ENCODE results near the gene TBCD.

TBCD gene

DNA sequence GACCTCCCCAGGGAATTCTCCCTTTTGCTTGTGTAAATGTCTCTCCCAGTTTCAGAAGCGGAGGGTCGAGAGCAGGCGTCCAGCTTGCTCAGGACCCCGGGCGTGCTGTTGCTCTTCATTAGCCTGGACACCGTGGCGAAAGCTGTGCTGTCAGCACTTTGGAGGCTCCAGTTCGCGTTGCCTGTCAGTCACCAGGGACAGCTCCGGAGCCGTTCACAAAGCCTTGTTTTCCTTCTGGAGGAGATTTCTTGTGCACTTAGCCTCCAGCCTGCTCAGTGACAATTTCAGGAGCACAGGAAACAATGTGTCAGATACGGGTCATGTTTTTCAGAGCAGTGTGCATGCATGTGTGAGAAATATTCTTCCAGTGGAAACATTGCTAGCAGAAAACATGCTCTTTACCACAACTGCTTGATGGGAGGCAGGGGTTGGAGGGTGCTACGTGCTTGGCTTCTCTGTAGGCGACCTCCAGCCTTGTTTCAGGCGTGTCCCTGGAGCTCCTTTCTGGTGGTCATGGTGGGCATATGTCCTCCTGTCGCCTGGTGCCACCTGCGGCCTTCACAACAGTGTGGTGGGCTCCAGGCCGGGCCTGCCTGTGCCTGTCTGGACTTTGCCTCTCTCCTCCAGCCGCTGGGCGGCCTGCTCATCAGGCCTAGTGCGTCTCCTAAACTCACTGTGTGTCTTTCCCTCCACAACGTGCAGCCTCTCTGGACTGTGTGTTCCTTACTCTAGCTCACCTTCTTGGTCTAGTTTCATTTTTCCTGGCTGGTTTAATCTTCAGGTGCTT, 59.0 kb downstream of the TBCD start:
- DNase-seq (ENCODE audit: low read depth) = no peak

DNA sequence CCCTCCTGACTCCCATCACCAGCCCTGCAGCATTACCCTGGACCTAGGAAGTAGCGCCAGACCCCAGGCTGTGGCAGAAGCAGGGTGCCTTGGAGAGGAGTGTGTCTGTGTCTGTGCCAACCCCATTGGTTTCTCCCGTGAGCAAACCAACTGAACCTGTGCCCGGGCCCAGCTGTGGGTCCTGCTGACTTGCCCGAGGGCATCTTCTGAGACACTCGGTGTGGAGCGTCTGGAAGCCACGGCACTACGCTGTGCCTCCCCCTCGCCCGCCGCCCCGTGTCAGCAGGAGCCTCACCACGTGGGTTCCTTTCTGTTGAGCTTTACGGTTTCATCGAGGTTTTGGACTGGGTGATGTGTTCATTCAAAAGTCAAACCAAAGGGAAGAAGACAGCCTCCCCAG, 60.2 kb downstream of the TBCD start:
- no peak for DNase-seq (ENCODE audit: low read depth)

DNA sequence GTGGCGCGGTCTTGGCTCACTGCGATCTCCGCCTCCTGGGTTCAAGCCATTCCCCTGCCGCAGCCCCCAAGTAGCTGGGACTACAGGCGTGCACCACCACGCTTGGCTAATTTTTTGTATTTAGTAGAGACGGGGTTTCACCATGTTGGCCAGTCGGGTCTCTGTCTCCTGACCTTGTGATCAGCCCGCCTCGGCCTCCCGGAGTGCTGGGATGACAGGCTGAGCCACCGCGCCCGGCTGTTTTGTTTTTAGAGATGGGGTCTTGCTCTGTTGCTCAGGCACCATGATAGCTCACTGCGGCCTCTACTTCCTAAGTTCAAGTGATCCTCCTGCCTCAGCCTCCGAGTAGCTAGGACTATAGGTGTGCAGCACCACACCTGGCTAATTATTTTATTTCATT, 60.7 kb downstream of the TBCD start:
- no peak for DNase-seq (ENCODE audit: low read depth)

DNA sequence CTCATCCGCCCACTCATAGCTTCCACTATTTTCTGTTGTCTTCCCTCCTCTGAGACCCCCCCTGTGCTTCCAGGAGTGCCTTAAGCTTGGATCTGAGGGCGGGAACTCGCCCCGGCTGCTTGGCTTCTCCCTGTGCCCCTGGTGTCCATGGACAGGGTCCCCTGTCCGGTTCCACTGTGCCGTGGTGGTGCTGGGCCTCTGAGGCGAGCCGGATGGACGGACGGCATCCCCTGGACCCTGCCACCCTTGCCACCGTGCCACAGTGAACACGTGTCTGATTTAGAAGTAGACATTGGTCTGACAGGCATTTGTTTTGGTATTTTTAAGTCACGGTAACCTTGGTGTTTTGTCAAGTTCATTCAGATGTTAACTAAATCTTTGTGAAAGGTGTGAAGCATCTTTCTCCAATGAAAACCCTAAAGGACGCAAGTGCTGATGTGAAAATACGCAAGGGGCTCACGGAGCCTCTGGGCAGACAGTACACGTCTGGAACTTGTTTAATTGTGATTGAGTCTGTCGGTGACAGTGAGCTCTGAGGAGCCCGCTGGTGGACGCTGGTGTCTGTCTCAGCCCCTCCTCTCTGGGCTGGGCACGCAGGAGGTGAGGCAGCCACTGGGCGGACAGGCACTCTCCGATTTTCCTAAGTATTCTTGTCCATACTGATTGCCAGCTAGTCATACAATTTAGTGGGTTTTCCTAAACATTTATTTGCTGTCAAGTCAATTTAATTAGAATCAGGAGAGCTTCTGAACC, 61.6 kb downstream of the TBCD start:
- no peak for DNase-seq (ENCODE audit: low read depth)

DNA sequence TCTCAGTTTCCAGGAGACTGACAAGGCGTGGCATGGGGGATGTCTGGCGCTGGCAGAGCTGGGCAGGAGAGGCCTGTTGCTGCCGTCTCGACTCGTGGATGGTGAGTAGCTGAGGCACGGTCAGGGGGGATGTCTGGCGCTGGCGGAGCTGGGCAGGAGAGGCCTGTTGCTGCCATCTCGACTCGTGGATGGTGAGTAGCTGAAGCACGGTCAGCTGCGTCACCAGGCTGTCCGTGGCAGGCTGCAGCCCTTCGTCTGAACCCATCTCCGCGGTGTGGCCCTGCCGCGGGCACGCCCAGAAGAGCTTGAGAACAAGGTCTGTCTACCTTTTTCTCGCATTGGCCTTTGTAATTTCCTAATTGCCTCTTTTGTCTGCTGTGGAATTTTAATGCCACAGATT, 63.0 kb downstream of the TBCD start:
- no peak for DNase-seq (ENCODE audit: low read depth)

DNA sequence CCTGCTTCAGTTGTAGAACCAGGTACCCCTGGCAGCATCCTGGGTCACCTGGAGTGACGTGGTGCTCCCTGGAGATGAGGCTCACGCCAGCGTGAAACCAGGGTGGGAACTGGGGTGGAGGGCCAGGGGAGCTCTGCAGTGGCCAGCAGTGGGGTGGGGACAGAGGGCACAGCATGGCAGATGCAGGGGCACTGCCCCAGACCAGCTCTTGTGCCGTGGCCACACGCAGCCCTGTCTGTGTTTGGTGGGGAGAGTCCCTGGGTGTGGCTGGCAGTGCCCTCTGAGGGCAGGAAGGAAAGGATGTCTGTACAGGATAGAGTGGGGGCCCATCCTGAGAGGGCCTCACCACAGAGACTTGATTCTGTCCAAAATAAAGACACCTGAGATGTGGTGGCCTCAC, 63.5 kb downstream of the TBCD start:
- no peak for DNase-seq (ENCODE audit: low read depth)

DNA sequence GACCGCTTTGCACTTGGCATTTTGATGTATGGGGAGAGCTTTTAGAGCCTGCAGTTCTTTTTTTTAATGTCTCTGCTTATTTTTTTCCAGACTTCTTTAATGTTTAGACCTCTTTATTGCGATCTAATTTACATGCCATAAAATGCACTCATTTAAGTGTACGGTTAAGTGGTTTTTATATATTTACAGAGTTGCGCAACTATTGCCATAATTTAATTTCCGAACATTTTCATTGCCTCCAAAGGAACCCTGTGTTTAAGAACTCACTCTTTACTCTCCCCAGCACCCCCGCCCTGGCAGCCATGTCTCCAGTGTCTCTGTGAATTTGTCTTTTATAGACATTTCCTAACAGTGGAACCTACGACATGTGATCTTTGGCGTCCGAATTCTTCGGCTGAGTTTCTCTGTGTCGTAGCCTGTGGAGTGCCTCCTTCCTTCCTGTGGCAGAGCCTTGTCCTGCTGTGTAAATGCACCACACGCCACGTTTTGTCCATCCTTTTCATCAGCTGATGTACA, 64.0 kb downstream of the TBCD start:
- DNase-seq (ENCODE audit: low read depth) = no peak

DNA sequence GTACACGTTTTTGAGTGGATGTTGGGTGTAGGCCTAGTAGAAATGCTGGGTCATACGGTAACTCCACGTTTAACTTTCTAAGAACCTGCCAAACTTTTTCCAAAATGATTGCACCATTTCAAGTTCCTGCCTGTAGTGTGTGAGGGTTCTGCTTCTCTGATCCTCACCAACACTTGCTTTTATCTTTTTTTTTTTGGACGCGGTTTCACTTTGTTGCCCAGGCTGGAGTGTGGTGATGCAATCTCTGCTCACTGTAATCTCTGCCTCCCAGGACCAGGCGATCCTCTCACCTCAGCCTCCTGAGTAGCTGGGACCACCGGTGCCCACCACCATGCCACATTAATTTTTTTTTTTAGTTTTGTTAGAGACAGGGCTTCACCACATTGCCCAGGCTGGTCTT, 64.5 kb downstream of the TBCD start:
- DNase-seq (ENCODE audit: low read depth) = no peak

DNA sequence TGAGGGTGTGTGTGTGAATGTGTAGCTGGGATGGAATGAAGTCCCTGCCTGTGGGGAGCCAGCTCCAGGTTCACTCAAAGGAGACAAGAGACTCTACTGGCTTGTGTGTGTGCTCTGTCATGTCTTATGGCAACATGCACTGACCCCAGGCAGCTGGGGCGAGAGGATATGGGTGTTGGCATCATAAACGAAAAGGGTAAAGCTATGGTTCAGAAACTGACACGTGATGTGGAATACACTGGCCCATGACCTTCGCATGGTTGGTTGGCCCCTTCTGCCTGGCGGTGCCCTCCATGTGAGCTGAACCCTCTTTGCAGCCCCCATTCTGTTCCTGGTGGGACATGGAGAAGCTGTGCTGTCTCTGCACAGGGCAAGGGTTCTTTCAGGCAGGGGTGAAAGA, 66.1 kb downstream of the TBCD start:
- DNase-seq (ENCODE audit: low read depth) = no peak

DNA sequence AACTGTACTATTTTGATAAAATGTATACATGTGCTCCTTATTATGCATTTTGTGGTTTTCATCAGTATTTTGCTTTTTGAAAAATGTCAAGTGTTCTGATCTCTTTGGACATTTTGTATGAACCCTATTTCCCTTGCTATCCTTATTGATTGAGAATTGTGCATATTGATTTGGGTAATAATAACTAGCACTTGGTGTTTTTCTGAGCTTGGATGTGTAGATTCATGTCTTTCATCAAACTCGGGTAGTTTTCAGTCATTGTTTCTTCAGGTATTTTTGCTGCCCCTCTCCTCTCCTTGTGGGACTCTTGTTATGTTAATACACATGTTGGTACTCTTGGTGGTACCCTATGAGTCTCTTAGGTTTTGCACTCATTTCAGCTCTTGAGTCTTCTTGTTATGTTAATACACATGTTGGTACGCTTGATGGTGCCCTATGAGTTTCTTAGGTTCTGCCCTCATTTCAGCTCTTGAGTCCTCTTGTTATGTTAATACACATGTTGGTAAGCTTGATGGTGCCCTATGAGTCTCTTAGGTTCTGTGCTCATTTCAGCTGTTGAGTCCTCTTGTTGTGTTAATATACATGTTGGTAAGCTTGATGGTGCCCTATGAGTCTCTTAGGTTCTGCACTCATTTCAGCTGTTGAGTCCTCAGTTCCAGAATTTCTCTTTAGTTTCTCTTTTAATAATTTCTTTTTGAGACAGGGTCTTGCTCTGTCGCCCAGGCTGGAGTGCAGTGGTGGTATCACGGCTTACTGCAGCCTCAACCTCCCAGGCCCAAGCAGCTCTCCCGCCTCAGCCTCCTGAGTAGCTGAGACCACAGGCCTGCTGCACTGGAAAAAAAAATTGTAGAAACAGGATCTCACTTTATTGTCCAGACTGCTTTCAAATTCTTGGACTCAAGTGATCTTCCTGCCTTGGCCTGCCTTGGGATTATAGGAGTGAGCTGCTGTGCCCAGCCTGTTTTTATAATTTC, 68.7 kb downstream of the TBCD start:
- DNase-seq (ENCODE audit: low read depth) = no peak

DNA sequence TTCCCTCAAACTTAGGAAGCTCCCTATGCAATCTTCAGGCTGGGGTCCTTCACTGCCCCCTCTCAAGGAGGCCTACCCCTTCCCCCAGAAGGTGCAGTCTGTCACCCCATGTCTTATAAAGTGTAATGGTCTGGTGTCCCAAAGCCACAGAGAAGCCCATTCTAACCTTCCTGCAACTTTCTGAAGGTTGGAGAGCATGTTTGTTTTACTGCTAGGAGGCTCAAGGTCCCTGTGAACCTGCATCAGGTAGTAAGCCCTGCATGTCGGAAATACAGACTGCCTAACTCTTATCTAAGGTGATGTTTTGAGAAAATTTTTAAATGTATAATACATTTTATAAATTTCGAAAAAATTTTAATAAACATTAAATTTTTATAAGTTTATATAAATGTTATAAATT, 69.7 kb downstream of the TBCD start:
- no peak for DNase-seq (ENCODE audit: low read depth)

DNA sequence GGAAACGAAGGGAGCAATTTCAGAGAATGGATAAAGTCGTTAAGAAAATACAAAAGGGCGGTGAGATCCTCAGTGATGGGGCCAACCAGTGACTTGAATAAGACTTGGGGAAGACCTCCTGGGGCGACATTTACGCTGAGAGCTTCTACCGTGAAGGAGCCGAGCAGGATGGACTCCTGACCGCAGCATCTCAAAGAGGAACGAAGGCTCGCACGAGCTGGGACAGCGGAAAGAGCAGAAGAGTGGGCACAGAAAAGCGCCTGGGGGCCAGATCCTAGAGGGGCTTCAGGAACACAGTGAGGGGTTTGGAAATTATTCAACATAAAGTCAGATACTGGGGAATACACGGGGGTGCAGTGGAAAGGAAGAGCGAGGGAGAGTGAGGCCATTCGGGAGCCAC, 70.4 kb downstream of the TBCD start:
- DNase-seq (ENCODE audit: low read depth) = no peak

DNA sequence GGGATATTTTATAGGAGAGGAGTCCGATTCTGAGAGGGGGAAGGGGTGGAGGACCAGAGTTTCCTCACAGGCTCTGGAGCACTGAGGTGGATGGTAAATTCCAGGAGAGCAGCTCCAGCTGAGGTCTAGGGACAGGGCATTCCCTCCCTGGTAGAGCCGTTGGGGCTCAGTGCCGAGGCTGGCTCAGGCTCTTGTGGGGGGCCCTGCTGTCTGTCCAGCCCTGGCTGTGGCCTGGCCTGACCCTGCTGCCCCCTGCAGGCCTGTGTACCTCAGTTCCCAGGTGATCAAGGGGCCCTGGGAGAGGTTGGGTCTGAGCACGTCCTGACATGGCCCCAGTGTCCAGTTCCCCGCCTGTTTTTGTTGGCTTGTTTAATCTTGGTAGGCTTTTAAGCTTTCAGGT, 71.1 kb downstream of the TBCD start:
- no peak for DNase-seq (ENCODE audit: low read depth)

DNA sequence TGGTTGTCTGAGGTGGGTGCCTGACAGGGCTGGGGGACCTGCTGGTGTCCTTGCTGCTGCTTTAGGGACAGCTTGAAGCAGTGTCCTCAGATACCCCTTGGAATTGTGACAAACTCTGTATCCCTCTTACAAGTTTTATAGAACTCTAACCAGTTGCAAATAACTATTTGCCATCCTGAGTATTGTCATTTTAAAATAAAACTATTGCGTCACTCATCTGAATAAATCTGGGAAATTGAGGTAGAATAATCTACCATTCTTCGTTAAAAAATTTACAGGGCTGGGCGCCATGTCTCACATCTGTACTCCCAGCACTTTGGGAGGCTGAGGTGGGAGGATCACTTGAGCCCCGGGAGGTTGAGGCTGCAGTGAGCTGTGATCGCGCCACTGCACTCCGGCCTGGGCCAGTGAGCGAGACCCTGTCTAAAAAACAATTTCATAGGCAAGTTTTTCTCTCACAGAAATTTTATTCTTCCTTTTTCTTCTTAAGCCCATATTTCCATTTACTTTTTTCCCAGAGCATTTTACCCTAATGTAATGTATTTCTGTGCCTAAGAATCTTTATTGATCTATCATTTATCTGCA, 73.8 kb downstream of the TBCD start:
- DNase-seq (ENCODE audit: low read depth) = no peak

DNA sequence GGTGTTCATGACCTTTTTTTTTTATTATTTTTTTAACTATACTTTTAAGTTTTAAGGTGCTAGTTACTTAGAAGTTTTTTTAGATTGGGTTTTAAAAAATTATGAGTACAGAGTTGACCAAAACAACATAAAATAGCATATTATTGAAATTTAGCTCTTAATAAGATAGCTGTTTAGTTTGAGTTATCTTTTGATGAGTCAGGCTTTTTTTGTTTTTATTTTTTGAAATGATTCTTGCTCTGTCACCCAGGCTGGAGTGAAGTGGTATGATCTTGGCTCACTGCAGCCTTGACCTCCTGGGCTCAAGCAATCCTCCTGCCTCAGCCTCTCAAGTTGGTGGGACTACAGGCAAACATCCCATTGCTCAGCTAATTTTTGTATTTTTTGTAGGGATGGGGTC, 74.3 kb downstream of the TBCD start:
- DNase-seq (ENCODE audit: low read depth) = no peak

DNA sequence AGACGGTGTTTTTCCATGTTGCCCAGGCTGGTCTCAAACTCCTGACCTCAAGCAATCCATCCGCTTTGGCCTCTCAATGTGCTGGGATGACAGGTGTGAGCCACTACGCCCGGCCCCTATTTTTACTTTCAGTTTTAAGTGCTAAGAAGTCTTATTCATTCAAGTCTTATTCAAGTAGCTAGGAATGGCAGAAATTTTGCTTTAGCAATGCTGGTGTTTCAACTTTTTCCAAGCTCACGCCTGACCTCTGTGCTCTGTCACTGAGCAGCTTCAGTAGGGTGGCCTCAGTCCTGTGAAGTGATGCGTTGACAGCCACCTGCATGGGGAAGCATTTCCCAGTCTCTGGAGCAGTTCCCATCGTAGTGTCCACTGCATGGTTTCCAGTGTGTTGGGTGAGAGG, 75.1 kb downstream of the TBCD start:
- DNase-seq (ENCODE audit: low read depth) = no peak

DNA sequence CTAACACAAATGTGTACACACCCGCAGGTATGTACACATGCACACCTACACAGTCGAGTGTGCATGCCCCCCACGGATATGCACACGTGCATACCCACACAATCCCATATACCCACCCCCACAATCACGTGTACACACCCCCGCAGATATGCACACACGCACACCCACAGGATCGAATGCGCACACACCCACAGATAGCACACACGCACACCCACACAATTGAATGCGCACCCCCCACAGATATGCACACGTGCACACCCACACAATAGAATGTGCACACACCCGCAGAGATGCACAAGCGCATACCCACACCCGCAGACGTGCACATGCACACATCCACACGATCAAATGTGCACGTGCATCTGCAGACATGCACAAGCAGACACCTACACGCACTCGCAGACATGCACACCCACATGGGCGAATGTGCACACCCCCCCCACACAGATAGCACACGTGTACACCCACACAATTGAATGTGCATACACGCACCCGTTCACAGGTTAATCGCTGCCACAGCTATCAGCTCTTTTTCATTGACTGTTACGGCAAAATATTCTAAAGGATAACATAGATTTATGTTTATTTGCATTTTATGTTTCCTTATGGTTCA, 77.1 kb downstream of the TBCD start:
- no peak for DNase-seq (ENCODE audit: low read depth)

DNA sequence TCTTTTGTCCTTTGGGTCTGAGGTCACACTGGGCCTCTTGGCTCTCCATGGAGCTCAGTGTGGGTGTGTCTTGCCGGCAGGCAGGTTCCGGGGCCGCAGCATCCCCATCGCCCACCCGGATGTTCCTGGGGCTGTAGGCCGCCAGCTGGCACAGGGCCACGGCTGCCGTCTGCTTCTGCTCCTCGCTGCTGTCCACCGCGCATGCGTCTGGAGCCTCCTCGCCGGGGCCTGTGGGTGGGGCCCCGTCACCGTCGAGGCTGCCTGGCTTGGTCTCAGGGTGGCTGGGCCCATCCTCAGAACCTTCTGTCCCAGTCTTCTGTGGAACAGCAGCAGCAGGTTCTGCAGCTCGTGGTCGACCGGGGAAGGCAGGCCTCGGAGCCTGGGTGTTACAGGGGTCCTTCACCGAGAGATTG, 78.4 kb downstream of the TBCD start:
- DNase-seq (ENCODE audit: low read depth) = no peak

DNA sequence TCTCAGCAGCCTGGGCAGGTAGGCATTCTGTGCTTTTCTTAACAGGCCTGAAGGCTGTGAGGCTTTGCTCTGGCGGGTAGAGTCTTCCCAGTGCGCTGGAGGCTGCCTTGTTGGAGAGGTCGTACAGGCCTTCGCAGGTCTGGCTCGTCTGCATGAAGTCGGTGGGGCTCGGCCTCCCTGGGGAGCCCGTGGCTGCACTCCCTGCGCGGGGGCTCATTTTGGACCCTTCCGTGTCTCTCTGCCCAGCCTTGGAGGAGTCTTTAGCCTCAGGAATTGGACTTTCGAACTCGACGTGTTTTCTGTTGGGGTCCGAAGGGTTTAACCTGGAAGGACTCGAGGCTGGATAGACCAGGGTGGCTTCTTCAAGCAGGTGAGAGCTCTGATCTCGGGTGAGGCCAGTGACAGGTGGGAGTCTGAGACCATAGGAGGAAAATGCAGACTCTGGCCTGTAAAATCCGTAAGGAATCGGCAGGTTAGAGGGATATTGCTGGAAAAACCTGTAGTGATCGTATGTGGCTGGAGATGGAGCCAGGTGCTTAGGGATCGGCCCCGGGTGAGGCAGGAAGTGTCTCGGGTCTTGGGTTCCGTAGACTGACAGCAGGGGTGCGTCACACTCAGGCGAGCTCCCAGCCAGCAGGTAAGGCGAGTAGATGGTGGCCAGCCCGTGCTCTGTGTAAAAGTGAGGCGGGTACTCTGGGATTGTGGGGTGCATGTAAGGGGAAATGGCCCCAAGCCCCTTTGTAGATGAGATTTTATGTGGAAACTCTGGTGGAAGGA, 79.4 kb downstream of the TBCD start:
- no peak for DNase-seq (ENCODE audit: low read depth)

DNA sequence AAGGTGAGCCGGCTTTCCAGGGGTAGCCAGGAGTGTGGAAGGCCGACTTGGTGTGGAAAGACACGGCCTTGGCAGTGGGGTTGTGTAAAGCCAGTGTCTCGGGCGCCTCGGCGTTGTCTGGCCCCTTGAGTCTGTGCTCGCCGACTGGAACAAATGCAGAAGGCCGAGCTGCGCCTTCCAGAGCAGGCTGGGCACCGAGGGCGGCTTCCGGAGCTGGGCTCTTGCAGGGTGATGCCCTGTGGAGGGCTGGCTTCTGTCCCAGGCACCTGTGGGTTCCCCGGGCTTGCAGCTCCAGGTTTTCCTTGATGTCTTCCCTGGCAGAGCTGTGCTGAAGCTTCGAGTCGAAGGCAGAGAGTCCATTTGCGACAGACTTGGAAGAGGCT, 79.9 kb downstream of the TBCD start:
- DNase-seq (ENCODE audit: low read depth) = no peak

DNA sequence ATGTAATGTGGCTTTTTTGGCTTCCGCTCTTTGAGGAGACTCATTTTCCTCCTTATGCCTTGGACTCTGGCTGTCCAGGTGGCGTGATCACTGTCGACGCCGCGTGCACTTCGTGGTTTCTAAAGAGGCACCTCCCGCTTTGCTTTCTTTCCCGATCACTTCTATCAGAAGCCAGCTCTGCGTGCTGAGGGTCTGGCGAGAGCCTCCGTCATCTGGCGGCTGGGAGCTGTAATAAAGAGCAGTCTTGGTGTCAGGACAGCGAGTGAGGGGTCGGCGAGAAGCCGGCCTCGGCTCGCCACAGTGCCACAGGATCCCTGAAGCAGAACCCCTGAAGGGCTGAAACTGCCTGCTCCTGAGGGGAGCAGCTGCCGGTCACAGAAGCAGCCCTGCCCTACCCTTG, 80.5 kb downstream of the TBCD start:
- DNase-seq (ENCODE audit: low read depth) = no peak
